Calu3 (cell line): ENCODE results near the gene PALS1. TPM values are rescaled to one million over a fixed set of nuclear protein-coding genes. Genes with fewer than 3 reads are reported as not detected.

Experiments used
- BruUV-seq: library from RNA; stranded (reverse); fragments of 400-500 nt; replicated peaks from 2 replicates; lab custom pipeline; 2021; lab: Mats Ljungman, UMichigan
- CTCF ChIA-PET: fragments of 300-600 bp; sonication (Branson Sonifier 250); formaldehyde crosslinking; loops from one replicate; lab custom pipeline; 2022; ENCODE audit warnings: antibody characterized with exemption; lab: Charles Lee
- DNase-seq: peaks from one replicate; pipeline ENCODE4 v3.0.0; 2022
- H3K27ac Mint-ChIP-seq: one replicate; pipeline ENCODE4 v1.8.0; 2022; ENCODE audit warnings: mixed read lengths; ENCODE audit not compliant: unreplicated experiment
- H3K27me3 Mint-ChIP-seq: one replicate; pipeline ENCODE4 v1.8.0; 2022; ENCODE audit warnings: mixed read lengths; ENCODE audit not compliant: unreplicated experiment
- H3K36me3 Mint-ChIP-seq: one replicate; pipeline ENCODE4 v1.8.0; 2022; ENCODE audit warnings: mild to moderate bottlenecking, moderate library complexity, mixed read lengths; ENCODE audit not compliant: insufficient read depth, unreplicated experiment
- H3K4me1 Mint-ChIP-seq: one replicate; pipeline ENCODE4 v1.8.0; 2022; ENCODE audit warnings: mild to moderate bottlenecking, low read depth, mixed read lengths; ENCODE audit not compliant: unreplicated experiment
- H3K4me3 Mint-ChIP-seq: one replicate; pipeline ENCODE4 v1.8.0; 2022; ENCODE audit warnings: mild to moderate bottlenecking, low read depth, moderate library complexity, mixed read lengths; ENCODE audit not compliant: unreplicated experiment
- H3K9me3 Mint-ChIP-seq: one replicate; pipeline ENCODE4 v1.8.0; 2022; ENCODE audit warnings: low read depth, mixed read lengths; ENCODE audit not compliant: unreplicated experiment
- CTCF ChIP-seq: fragments of 200-600 bp; IDR thresholded peaks from one replicate; pipeline ENCODE4 v1.8.0; 2022; ENCODE audit warnings: antibody characterized with exemption; ENCODE audit not compliant: unreplicated experiment
- intact Hi-C: fragments of 100-400 bp; cut with micrococcal nuclease; formaldehyde crosslinking; loops from one replicate; pipeline ENCODE4 v1.10.0; 2022; ENCODE audit not compliant: unreplicated experiment
- total RNA-seq: library from RNA; stranded (reverse); gene quantifications from 2 replicates; pipeline ENCODE4 v1.2.3, GENCODE V29; 2022

The PALS1 gene
- total RNA-seq, 1 experiment from 2014 or later: 40.4 TPM

DNA sequence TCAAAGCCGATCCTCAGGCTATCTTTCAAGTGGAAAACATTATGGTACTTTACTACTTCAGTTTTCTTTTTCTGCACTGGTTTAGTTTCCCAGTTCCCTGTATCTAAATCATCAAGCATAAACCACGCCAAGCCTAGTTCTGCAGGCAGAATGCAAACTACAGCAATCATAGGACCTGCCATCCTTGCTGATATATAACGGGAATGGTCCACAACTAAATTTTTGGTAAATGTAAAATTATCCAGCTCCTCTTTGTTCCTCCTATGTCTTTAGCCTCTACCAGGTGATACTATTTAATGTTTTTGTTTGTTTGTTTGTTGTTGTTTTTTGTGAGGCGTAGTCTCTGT lies 19.3 kb upstream of the PALS1 start:
- Mint-ChIP-seq H3K9me3 (no peaks in the 10 kb centered on the region), H3K4me3 (no peak overlapping the region), H3K4me1 (peaks cover 12% of the 10 kb centered on the region), H3K36me3 (no peaks in the 10 kb centered on the region), H3K27ac (no peak overlapping the region), H3K27me3 (no peaks in the 10 kb centered on the region)
- BruUV-seq: no TSS peak
- DNase-seq: no peak
- intact Hi-C loops: loop anchor here (5.0 kb wide), 1 partner anchor 35 kb away; the partner anchor contains the start of gene GARIN2
- CTCF ChIA-PET: no interaction called here
- TF ChIP-seq CTCF: no peak

- Mint-ChIP-seq H3K4me3 (no peak overlapping the region), H3K4me1 (peaks cover 12% of the 10 kb centered on the region), H3K27ac (no peak overlapping the region), H3K36me3 (no peaks in the 10 kb centered on the region), H3K9me3 (no peaks in the 10 kb centered on the region), H3K27me3 (no peaks in the 10 kb centered on the region)
- DNase-seq: no peak
- intact Hi-C loops: no loop called here
- no TSS peak for BruUV-seq
- CTCF ChIA-PET: no interaction called here
- no peak for TF ChIP-seq CTCF
These were observed 15.7 kb upstream of the PALS1 start for GRCh38 chr14:67225523-67225922.

GRCh38 chr14:67228325-67228984 lies 12.8 kb upstream of the PALS1 start:
- DNase-seq: no peak
- H3K27me3 Mint-ChIP-seq: no peaks in the 10 kb centered on the region
- no peaks in the 10 kb centered on the region for H3K36me3 Mint-ChIP-seq
- H3K4me1 Mint-ChIP-seq: no peaks in the 10 kb centered on the region
- no peak for TF ChIP-seq CTCF
- peak overlapping the region; percentile 39 for H3K27ac Mint-ChIP-seq
- no peak overlapping the region for H3K4me3 Mint-ChIP-seq
- BruUV-seq: no TSS peak
- intact Hi-C loops: no loop called here
- CTCF ChIA-PET: no interaction called here
- H3K9me3 Mint-ChIP-seq: no peaks in the 10 kb centered on the region

GRCh38 chr14:67232066-67232465 lies 9.2 kb upstream of the PALS1 start:
- DNase-seq: no peak
- Mint-ChIP-seq H3K4me1 (no peaks in the 10 kb centered on the region), H3K9me3 (no peaks in the 10 kb centered on the region), H3K36me3 (no peaks in the 10 kb centered on the region), H3K4me3 (no peak overlapping the region), H3K27me3 (no peaks in the 10 kb centered on the region), H3K27ac (no peak overlapping the region)
- TF ChIP-seq CTCF: no peak
- intact Hi-C loops: no loop called here
- CTCF ChIA-PET: interaction anchor here (0.6 kb wide), 1 partner anchor 9 kb away, joined by 3 read pairs; the partner anchor contains the start of gene PALS1
- no TSS peak for BruUV-seq
